Cardiac septum (tissue), 1 donor: Measurements from ENCODE around the gene SLC1A4. TPM values are rescaled to one million over a fixed set of nuclear protein-coding genes. Genes with fewer than 3 reads are reported as not detected.
A peak's percentile ranks its signal among the peaks of the same experiment; 100 is the strongest.

ENCODE experiments used
- DNase-seq: peaks from one replicate; pipeline ENCODE4 v3.0.0-alpha.2; 2020; ENCODE audit warnings: low spot score
- intact Hi-C: fragments of 100-400 bp; cut with DNase I; formaldehyde crosslinking; loops from one replicate; pipeline ENCODE4 v1.14.0; 2022
- long read RNA-seq: library from polyadenylated mRNA; unstranded; transcript quantifications from one replicate; pipeline ENCODE4 v2.0.0, GENCODE V29; 2021
- total RNA-seq: library from RNA; stranded (reverse); fragmentation: NEBNext Ultra II Directional; extraction: Animal tissue kit (Norgen Biotek cat#: 25700); gene quantifications from one replicate; pipeline ENCODE4 v1.2.1, GENCODE V29; 2021
- donor health status: DM: no; HTN: no; CAD: no.

SLC1A4 gene
- 22.2 TPM for total RNA-seq
- long read RNA-seq, full-length matches to known transcripts, result 49 of 55 reads
- long read RNA-seq, partial matches to known transcripts, result 1 of 55 reads
- long read RNA-seq, other reads (novel, unspliced or antisense), result 5 of 55 reads

DNA sequence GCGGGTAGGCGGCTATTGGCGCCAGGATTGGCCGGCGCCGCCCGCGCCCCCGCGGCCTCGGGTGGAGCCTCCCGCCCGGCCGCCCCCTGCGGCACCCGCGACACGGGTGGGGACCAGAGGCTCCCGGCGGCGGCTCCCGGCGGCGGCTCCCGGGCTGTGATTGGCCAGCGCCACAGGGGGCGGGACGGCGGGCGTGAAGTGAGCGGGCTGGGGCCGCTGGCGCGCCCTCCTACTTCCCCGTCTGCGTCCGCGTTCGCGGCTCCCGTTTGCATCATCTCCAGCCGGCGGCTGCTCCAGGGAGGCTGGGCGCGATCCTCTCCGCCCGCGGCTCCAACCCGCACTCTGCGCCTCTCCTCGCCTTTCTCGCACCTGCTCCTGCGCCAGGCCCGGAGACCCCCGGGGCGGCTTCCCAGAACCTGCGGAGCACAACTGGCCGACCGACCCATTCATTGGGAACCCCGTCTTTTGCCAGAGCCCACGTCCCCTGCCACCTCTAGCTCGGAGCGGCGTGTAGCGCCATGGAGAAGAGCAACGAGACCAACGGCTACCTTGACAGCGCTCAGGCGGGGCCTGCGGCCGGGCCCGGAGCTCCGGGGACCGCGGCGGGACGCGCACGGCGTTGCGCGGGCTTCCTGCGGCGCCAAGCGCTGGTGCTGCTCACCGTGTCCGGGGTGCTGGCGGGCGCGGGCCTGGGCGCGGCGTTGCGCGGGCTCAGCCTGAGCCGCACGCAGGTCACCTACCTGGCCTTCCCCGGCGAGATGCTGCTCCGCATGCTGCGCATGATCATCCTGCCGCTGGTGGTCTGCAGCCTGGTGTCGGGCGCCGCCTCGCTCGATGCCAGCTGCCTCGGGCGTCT is at the start of gene SLC1A4:
Gene SLC1A4 (plus strand): TSS at position 274 of the 856 bp plus-strand sequence. CDS start 245 bp downstream, at position 519.
- intact Hi-C loops, result loop anchor here (5.0 kb wide), 2 partner anchors 53 to 143 kb away; partner anchors contain the start of gene RAB1A
- peak; percentile 97 for DNase-seq

- no peak for DNase-seq
- intact Hi-C loops, result no loop called here
Measured at GRCh38 chr2:64941143-64941542, 48.1 kb upstream of the SLC1A4 start.

DNA sequence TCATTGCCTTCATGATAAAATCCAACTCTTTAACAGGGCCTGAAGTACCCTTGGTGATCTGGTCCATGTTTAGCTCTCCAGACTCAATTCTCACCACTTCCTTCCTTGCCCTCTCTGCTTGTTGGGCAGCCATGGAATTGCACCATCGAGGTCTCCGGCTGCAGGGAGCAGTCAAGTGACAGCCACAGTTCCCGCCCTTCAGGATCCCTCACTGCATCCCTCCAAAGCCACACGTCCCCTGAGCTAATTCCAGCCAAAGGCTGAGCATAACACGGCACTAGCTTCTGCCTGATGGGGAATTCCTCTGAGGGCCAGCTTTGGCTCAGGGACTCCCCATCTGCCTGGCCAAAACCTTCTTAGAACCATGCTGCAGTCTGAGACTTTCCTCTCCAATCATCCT is 47.4 kb upstream of the SLC1A4 start:
- DNase-seq, result no peak
- intact Hi-C loops, result no loop called here

- intact Hi-C loops, result no loop called here
- DNase-seq, result no peak
Measured at GRCh38 chr2:64942693-64943092, 46.5 kb upstream of the SLC1A4 start.

DNA sequence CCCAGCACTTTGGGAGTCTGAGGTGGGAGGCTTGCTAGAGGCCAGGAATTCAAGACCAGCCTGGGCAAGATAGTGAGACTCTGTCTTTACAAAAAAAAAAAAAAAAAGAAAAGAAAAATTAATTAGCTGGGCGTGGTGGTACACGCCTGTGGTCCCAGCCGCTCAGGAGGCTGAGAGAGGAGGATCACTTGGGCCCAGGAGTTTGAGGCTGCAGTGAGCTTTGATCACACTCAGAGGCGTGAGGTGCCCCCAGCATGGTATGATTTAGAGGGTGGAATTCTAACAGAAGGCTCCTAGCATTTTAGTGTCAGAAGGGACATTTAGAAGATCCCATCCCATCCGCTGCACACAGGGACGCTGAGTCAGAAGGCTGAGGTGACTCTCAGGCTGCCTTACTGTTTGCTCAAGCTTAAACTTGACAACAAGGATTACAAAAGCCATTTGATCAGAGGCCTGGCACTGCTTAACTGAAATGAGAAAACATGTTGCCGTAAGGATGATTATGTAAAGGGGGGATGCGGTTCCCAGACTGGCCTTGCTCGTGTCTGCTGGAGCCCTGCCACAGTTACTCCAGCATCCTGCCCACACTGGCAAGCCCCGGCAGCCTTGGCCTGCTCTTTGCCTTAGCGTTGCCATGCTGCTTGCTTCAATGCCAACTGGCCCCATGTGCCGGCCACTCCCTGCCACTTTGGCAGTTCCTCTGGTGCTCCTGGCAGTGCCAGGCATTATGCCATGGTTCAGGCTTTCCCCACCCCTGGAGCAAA is 45.6 kb upstream of the SLC1A4 start:
- intact Hi-C loops, result no loop called here
- no peak for DNase-seq

GRCh38 chr2:64944484-64944883 is 44.7 kb upstream of the SLC1A4 start:
- intact Hi-C loops, result no loop called here
- no peak for DNase-seq

DNA sequence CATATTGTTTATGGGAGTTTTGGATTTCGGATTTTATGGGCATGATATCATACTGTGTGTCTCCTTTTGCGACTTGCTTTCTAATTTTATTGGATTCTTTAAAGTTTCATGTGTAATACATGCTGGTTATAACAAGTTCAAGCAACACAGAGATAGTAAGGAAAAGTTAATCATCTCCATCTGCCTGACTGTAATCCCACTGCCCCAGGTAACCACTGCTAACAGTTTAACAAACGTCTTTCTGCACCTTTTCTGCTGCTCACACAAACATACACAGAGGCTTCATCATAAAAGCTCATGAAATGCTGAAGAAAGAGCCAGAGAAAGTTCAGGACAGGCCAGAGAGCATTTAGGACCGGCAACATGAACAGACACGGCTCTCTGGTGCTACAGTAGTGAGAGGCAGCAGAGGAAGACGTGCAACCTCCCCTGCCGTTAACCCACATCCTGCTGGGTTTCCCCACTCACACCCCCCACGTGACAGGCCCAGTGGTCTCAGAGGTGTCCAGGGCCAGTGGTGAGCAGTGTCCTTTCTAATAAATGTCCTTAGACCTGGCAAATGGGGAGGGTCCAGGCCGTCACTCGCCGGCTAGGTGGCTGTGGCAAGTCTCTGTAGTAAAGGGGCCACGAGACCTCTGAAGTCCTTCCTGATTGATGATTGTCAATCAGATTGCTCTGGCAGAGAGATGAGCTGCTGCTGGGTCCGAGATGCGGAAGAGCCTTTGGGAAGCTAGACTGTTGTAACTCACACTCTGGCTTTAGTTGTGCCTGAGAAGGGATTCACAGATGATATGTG is 43.0 kb upstream of the SLC1A4 start:
- DNase-seq, result no peak
- intact Hi-C loops, result no loop called here

- intact Hi-C loops, result no loop called here
- DNase-seq, result no peak
Measured at GRCh38 chr2:64946769-64947247, 42.4 kb upstream of the SLC1A4 start.

GRCh38 chr2:64947885-64948284 is 41.3 kb upstream of the SLC1A4 start:
- intact Hi-C loops, result no loop called here
- DNase-seq, result no peak

- DNase-seq, result no peak
- intact Hi-C loops, result no loop called here
Measured at GRCh38 chr2:64950226-64951160, 38.7 kb upstream of the SLC1A4 start.

DNA sequence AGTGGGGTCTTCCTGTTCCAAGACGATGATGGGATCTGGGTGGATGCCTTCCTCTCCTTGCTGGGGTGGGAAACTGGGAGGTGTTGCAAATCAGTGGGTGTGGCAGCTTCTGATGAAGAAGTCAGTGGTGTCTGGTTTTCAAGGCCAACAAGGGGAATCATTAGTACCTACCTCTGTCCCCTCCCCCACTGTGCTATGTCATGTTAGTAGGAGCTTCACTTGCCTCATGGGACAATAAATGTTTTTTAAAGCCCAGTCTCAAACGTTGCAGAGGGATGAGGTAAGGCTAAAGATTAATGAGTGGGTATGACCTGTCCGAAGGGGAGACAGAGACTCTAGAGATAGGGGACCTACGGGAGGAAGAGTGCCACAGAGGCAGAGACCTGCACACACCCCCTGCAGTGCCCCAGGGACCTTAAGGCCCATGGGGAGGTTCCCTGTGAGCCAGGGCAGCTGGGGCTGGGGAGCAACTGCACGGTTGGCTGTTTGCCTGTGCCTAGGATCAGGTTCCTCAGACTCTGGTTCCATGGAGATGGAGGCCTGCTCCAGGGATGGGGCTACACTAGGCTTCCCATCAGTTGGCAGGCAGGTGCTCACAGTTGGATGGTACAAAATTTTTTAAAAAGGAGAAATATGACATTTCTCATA is 37.8 kb upstream of the SLC1A4 start:
- intact Hi-C loops, result no loop called here
- no peak for DNase-seq

- no peak for DNase-seq
- intact Hi-C loops, result no loop called here
Measured at GRCh38 chr2:64952096-64952495, 37.1 kb upstream of the SLC1A4 start.

- no peak for DNase-seq
- intact Hi-C loops, result no loop called here
Measured at GRCh38 chr2:64952511-64953482, 36.4 kb upstream of the SLC1A4 start.

DNA sequence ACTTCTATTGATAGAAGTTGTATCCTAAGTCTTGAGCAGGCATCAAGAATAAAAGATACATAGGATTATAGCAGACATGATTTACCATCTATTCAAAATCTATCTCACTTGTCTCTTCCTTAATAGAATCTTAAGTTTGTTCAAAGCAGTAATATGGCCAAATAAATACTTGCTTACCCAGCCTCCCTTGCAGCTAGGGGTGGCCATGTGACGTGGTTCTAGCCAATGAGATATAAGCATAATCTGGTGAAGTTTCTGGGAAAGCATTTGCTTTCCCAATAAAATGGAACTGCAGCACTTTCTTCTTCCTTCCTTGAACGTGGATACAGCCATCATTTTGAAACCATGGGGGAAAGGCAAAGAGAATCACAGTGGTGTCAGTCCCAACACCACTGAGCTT is 33.7 kb upstream of the SLC1A4 start:
- intact Hi-C loops, result no loop called here

GRCh38 chr2:64957109-64957903 is 31.9 kb upstream of the SLC1A4 start:
- no peak for DNase-seq
- intact Hi-C loops, result no loop called here

More for the DNA sequence above, 33.7 kb upstream of the SLC1A4 start:
- DNase-seq, result no peak

- intact Hi-C loops, result no loop called here
- no peak for DNase-seq
Measured at GRCh38 chr2:64958556-64958955, 30.6 kb upstream of the SLC1A4 start.
